ENCODE data around the gene USP6. TPM values are rescaled to one million over a fixed set of nuclear protein-coding genes. Genes with fewer than 3 reads are reported as not detected.
"Not testable (repeated sequence)": the region's sequence is repeated elsewhere in the genome, so short reads cannot be mapped to it uniquely, and the experiment has no call there.

USP6 gene
- total RNA-seq (2014; rRNA removed): under 0.01 TPM in 1 of 2 replicates, not detected in the other
- 0.04 TPM for polyA plus RNA-seq (2012)

DNA sequence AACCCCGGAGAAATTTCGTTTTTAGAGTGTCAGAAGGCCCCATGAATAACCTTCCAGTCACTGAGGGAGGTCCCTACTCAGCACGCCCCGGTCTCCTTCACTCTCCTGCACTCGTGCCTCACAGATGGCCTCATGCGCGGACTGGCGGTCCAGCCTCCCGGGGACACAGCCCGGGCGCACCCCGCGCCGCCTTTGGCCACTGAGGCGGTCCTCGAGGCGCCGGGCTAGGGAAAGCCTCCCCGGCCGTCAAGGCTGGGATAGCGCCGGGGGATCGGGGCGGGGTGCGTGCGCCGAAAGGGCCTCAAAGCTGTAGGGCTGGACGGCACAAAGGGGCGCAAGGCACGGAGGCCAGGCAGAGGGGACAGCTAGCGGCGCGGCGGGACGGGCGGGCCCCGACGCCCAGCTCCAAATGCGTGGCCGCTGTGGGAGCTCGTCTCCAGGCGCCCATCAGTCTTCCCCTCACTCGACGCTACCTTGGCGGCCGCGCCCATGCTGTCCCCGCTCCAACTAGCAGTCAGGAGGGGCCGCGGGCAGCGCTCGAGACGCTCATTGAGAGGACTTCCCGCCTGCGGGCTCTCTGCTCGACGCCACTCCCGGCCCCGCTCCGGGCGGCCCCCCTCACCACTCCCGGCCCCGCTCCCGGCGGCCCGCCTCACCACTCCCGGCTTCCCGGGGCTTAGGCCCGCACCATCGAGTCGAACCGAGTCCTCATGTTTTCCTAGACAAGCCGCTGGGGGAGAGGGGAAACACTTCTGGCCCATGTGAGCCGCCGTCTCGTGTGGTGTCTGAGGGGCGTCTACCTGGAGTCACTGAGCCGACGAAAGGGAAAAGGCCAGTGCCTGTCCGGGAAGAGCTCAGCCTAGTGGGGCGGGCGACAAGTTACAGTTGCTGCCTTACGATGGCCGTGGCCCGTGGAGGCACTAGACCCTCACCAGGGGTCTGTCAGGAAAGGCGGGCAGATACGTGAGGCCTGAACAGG lies at the start of gene USP6:
USP6 (plus strand) TSS at position 360 of the 979 bp plus-strand sequence. CDS start 14,336 bp downstream, outside the sequence.
- DNase-seq (ENCODE audit: low read depth): no peak

DNA sequence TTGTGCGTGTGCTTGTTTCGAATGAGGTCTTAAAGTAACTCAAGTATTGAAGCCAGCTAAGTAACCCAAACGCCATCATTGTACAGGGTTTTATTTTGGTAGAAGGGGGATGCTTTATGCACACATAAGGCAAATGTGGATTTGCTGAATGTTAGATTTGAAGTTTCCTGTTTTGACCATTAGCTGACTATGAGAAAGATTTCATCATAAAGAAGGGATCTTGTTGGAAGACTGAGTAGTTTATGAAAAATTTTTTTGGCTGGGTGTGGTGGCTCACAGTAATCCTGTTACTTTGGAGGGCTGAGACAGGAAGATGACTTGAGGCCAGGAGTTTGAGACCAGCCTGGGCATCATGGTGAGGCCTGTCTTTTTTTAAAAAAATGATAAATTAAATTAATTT lies 47.6 kb upstream of the USP6 start:
- DNase-seq (ENCODE audit: low read depth): no peak

DNA sequence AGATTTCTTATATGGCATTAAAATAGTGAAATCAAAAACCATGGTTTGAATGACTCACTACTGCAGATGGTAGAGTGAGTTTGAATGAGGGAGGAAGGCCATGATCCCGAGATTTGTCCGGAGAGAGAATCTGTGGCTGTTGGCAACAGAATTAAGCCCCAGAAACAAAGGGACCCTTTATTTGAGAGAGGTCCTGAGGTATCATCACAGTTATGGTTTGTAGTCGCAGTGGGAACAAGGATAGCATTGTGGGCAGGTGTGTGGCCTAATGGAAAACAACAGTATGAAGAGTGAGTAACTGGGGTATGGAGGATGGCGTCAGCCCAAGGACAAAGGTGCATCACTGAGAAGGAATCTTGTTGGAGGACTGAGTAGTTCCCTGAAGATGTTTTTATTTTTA lies 46.1 kb upstream of the USP6 start:
- no peak for DNase-seq (ENCODE audit: low read depth)

DNA sequence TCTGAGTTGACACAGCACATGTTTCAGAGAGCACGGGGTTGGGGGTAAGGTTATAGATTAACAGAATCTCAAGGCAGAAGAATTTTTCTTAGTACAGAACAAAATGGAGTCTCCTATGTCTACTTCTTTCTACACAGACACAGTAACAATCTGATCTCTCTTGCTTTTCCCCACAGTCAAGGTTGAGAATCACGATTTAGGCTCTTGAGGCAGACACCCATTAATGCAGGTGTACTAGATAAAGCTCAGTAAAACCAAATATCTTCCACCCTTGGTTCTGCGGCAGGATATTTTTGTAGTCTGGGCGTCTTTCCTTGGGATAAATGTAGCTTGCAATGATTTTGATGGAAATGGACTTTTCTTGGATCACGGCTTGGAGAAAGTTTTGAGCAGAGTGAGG lies 40.4 kb upstream of the USP6 start:
- not testable (repeated sequence) for DNase-seq (ENCODE audit: low read depth)

DNA sequence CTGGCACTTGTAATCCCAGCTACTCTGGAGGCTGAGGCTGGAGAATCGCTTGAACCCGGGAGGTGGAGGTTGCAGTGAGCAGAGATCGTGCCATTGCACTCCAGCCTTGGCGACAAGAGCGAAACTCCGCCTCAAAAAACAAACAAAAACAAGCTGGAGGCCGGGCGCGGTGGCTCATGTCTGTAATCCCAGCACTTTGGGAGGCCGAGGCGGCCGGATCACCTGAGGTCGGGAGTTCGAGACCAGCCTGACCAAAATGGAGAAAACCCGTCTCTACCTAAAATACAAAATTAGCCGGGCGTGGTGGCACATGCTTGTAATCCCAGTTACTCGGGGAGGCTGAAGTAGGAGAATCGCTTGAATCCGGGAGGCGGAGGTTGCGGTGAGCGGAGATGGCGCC lies 38.6 kb upstream of the USP6 start:
- DNase-seq (ENCODE audit: low read depth): not testable (repeated sequence)

DNA sequence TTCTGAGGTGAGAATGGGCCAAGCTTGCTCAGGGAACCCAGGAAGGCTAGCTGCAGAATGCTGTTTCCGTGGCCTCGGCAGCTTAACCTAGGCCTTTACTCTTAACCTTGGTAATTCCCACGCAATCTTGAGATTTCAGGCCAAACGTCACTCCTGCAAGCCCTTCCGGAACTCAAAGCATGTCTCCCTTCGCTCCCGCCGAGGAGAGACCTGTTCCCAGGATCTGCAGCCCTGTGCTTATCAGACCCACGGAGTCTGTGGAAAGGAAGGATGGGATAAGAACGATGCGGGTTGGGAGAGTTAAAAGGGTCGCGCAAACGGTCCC lies 38.1 kb upstream of the USP6 start:
- DNase-seq (ENCODE audit: low read depth): no peak

DNA sequence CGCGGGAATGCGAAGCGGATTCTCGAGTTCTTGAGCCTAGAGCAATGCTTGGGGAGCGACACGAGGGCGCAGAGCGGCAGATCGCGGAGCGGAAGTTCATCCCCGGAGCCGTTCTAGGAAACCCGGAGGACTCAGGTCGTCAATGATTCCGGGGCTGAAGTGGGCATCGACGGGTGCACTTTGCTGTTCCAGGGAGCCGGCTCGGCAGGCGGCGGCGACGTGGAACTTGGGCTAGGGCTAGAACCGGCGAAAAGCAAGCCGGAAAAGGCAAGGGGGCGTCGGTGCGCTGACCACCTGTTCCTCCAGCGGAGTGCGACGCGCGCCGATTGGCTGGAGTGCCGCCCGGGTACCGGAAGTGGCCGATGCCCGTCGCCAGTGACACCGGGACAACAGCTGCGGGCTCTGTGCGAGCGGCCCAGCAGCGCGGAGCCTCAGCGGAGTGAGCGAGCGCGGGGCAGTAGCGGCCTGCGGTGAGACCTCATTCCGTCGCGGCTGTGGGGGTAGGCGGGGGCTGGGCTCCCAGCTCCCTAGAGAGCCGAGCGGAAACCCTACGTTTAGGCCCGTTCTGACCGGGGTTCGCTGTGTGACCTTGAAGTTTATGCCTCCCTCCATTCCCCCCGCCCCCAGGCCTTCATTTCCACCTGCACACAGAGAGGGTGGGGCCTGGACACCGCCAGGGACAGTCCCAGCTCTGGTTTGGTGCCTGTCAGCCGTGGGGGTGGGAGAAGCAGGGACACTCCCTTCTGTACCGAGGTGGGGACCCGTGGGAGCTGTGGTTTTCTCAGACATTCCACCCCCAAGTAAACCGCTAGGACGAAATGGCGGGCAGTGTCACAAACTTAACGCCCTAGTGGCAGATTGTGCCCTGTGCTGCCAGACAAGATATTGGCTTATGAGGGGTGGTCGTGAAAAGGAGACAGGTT lies 37.5 kb upstream of the USP6 start, which contains the start of gene ZFP3:
ZFP3 (plus strand) TSS at position 362 of the 923 bp plus-strand sequence. CDS start 13,038 bp downstream, outside the sequence.
- DNase-seq (ENCODE audit: low read depth): peak; percentile 24

DNA sequence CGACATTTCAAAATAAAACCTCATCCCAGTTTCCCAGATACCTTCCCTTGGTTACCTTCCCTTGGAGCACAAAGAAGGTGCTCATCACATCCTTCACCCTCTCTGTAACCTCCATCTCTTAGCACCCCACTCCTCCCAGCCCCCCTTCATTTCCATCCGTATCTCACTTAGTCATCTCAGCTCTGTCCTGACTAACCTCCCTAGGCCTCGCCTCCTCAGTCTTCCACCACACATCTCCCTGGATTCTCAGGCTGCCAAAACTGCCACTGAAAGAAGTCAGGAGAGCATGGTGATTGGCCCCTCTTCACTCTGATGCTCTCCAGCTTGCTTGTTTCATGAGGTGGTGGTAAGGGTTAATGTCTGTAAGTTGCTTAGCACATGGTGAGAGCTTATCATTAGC lies 35.2 kb upstream of the USP6 start:
- no peak for DNase-seq (ENCODE audit: low read depth)

DNA sequence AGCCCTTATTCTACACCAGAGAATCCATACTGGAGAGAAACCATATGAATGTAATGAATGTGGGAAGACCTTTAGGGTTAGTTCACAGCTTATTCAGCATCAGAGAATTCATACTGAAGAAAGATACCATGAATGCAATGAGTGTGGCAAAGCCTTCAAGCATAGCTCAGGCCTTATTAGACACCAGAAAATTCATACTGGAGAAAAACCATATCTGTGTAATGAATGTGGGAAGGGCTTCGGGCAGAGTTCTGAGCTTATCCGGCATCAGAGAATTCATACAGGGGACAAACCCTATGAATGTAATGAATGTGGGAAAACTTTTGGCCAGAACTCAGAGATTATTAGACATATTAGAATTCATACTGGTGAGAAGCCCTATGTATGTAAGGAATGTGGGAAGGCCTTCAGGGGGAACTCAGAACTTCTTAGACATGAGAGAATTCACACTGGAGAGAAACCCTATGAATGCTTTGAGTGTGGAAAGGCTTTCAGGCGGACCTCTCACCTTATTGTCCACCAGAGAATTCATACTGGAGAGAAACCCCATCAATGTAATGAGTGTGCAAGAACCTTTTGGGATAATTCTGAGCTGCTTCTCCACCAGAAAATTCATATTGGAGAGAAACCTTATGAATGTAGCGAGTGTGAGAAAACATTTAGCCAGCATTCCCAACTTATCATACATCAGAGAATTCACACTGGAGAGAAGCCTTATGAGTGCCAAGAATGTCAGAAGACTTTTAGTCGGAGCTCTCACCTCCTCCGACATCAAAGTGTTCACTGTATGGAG lies 23.4 kb upstream of the USP6 start:
- no peak for DNase-seq (ENCODE audit: low read depth)

DNA sequence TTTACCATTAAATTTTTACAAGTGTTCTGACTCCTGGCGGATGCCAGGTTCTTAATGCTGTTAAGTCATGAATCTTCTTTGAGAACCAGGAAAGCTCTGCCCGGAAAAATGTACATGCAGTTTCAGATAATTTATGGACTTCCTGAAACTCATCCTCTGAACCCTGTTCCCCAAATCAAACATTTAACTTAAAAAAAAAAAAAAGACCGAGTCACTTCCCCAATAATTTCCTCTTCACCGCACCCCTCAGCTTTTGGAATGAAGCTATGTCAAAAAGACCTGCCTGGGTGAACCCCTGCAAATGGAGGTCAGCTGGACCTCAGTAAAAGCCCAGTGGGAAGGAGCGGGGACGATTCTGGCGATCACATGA lies 19.1 kb upstream of the USP6 start:
- no peak for DNase-seq (ENCODE audit: low read depth)

DNA sequence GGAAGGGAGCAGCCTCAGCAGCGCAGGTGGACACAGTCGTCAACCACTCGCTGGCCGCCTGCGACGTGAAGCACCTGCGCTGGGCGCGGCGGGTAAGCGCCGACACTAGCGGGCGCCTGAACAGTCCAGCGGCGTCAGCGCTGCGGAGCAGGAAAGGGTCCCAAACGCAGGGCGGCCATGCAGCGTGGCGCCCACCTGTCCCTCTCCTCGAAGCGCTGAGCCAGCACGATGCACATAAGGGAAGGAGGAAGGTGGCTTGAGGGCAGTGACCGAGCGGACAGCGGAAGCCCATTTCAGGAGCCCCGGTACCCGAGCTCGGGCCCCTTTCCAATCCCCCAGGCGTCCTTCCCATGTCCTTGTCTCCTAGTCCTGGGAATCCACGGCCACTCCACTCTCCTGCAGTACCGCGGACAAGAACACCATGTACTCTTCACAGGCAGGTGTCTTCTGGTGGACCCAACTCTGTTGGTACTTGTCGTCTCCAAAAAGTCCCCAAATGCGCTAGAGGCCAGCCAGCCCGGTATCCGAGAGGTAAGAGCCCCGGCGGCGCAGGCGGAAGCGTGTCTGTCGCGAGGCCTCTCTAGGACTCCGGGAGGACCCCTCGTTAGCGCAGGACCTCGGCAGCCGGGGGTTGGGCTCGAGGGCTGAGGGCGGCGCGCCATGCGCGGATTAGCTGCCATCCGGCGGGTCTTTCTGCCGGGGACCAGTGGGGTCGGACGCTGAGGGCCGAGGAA lies 18.6 kb upstream of the USP6 start:
- no peak for DNase-seq (ENCODE audit: low read depth)

DNA sequence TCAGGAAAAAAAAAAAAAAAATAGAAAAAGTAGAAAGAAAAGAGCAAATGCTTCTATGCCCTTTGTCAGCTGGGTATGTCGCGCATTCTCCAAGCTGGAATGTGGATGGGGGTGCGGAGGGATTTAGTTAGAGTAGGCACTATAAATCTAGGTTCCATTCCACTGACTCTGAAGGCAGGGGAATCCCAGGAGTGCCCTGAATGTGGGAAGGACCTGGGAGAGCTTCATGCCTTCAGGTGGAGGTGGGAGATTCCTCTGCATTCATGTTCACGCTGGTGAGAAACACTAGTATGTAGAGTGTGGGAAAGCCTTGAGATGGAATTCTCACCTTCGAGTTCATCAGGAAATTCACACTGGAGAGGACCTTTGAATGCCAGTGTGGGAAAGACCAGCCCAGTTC lies 16.6 kb upstream of the USP6 start:
- DNase-seq (ENCODE audit: low read depth): no peak

DNA sequence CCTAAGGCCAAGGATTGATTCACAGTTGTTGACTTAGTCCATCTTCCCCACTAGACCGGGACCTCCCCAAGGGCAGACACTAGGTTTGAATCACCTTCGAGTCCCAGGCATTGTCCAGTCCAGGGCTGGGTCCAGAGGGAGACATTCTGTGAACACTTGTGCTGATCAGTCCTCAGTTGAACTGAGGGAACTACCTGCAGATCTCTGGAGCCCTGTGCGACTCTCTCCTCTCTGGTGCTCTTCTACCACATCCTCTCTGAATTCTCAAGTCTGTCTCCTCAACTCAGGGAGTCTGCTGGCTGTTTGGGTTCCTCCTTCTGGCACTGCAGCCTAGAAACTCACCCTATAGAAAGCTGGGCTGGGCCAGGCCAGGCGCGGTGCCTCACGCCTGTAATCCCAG lies 15.0 kb upstream of the USP6 start:
- no peak for DNase-seq (ENCODE audit: low read depth)

DNA sequence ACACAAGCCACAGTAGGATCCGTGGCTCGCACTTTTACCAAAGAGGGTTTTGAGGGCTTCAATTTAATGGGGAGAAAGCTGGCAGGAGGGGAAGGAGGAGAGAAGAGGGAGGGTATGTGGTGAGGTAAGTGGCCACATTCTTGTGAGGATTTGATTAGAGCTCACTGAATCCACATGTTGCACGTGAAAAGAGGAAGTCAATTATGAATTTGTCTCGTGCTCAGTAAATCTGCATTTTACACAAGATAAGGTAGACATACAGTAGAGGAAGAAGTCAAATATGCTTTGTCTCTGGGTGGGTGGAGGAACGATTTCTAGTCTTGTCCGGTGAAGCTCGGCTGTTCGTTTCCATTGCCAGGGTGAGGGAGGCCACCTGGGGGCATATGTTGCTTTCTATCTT lies 5.0 kb upstream of the USP6 start:
- no peak for DNase-seq (ENCODE audit: low read depth)

DNA sequence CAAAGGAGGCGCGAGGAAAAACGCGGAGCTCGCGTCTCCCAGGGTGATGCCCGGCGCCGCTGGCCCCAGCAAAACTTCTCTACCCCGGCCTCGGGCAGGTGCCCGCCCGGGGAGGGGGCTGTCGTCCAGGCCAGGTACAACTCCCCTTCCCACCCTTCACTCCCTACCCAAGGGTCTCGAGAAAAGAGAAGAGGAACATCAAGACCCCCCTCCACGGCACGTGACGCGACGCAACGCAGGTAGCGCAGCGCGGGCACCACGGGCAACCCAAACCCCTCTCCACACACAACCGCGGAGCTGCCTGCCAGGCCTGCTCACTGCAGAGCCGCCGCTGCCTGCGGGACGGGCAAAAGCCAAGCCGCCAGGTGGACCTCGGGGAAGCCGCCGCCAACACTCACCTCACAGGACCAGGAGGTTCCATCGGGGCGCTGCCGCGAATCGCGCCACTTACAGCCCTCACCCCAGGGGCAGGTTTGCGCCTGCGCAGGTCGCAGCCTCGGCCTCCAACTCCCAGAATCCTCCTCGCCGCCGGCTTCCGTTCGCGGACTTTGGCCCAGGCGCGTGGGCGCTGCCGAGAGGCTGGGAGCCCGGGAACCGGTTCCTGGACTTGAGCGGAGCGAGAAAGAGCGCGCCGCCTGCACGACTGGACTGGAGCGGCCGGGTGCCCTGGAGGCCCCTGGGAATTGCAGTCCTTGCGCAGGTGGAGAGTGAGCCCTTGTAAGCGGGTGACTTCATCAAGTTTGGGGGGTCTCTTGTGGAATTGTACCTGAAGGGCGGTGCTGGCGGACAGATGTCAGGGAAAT lies 4.2 kb upstream of the USP6 start, which contains the start of gene ZNF232:
ZNF232 (minus strand) TSS at position 477 of the 803 bp plus-strand sequence; CDS start at position 421, 56 bp downstream.
- peak; percentile 91 for DNase-seq (ENCODE audit: low read depth)

DNA sequence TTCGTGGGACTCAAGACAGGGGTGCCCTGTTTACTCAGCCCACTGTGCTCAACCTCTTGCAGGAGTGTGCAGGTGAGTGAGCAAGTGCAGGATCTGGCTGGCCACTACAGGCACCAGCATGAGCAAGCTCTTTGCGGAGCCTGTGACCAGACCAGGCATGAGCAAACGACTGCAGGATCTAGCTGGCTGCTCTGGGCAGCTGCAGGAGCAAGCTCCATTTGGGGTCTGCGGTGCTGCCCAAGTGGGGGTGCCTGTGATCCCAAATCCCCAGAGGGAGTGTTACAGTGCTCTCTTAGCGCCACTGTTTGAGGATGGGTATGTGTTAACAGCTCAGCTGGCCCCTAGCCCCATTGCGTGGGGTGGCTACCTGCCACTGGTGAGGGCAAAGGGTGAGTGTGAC lies 2.4 kb downstream of the USP6 start:
- no peak for DNase-seq (ENCODE audit: low read depth)

DNA sequence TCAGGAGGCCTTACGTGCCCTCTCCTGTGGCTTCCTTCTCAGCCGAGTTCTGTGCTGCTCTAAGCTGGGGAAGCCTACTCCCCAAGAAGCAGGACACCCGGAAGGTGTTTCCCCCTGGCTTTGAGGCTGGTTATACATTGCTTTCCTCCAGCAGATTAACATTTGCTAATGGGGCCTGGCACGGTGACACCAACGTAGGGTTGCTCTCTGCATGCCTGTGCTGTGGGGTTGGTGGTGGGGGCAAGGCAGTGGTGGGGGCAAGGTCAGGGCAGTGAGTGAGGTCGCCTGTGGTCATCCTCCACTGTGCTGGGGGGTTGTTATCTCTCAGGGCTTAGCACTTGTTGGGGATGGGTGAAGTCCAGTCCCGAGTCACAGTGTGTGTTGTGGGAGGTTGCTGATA lies 4.2 kb downstream of the USP6 start:
- no peak for DNase-seq (ENCODE audit: low read depth)

DNA sequence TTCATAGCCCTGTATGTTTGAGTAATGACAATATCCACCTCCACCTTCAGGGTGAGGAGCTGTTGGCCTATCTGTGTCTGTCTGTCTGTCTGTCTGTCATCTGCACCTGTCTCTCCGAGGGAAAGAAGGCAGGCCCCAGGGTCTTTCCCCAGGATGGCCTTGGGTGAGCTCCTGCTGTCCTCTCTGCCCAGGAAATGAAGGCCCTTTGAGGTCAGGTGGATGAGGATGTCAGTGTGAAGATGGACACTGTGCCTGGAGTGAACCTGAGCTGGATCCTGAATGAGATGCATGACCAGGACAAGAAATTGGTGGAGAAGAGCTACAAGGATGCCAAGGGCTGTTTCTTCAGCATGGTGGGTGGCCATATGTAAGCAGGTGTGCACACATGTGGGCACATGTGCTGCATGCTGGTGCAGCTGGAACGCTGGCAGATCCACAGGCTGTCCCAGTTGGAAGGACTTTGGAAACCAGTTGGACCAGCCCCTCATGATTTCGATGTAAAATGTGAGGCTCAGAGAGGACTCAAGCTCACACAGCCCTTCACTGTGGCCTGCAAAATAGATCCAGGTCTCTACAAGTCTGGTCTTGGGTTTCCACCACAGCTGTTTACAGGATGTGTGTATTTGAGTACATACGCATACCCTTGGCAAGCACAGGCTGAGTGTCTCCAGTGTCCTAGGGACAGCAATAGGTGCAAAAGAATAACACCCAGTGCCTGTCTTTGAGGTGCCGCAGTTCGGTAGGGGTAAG lies 4.8 kb downstream of the USP6 start:
- peak; percentile 46 for DNase-seq (ENCODE audit: low read depth)
